HG02973 (cell line): Measurements from ENCODE around the gene CAMK2D.
"Not testable (repeated sequence)": the region's sequence is repeated elsewhere in the genome, so short reads cannot be mapped to it uniquely, and the experiment has no call there.

Experiments
- ATAC-seq: cut with Tn5 transposase; IDR thresholded peaks from one replicate; pipeline ENCODE4 v1.9.1; 2021; ENCODE audit warnings: moderate library complexity; ENCODE audit not compliant: unreplicated experiment

CAMK2D gene

DNA sequence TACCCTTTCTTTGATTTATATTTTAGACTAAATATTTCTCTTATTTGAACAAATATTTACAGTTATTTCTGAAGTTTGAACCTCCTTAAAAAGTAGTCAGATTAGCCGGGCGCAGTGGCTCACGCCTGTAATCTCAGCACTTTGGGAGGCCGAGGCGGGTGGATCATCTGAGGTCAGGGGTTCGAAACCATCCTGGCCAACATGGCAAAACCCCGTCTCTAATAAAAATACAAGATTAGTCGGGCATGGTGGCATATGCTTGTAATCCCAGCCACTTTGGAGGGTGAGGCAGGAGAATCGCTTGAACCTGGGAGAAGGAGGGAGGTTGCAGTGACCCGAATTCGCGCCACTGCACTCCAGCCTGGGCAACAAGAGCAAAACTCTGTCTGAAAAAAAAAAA, 2.4 kb upstream of the CAMK2D start:
- ATAC-seq: not testable (repeated sequence)

GRCh38 chr4:113763029-113763285, 1.4 kb upstream of the CAMK2D start:
- ATAC-seq: no peak

DNA sequence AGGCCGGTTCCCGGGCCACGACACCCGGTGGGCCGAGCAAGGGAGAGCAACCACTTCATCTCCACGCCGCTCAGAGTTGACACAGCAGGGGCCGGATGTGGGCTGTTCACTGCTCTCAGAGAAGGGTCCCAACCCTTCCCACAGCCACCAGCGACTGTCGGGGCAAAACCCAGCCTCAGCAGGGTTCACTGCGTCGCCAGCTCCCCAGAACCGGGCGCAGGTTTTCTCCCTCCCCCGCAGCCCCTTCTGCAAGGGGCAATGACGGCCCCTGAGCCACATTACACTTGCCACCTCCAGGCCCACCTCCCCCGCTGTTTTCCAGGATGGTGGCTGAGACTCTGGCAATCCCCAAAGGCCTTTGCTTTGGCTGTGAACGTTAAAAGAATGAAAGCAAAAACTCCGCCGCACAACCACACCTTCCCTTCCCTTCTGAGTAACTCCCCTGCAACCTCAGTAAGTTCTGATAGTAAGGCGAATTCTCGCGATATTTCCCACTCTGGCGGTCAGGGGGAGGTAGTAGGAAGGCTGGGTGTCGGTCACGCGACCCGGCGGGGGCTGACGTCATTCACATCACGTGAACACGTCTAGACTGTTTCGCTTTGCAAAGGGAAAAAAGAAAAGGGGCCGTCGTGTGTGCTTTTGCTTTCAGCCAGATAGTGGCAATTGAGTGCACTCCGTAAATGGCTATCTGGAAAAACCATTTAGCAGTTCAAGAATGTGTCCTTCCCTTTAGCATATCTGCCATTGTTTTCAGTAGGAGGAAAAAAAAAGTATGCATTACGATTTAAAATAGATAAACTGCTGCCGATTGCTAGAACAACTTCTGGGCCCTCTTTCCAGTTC, 869 bp upstream of the CAMK2D start:
- ATAC-seq: peak; percentile 58

GRCh38 chr4:113760795-113761619, 531 bp downstream of the CAMK2D start:
- peak; percentile 26 for ATAC-seq

GRCh38 chr4:113760094-113760794, 1.3 kb downstream of the CAMK2D start:
- no peak for ATAC-seq

DNA sequence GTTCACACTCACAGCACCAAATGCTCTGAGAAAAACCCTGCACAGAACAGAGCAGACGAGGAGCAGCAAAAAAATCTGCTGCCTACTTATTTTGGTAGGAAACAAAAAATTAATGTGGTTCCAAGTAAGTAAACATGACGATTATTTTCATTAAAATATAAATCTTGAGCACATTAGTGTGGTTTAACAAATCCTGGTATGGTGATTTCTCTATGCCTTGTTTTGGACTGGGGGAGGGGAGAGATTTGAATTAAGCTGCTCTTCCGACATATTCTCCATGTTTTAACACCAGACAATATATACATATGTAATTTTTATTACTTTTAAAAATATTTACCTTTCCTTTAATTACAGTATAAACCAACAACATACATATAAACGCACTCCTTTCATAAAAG, 1.8 kb downstream of the CAMK2D start:
- no peak for ATAC-seq

DNA sequence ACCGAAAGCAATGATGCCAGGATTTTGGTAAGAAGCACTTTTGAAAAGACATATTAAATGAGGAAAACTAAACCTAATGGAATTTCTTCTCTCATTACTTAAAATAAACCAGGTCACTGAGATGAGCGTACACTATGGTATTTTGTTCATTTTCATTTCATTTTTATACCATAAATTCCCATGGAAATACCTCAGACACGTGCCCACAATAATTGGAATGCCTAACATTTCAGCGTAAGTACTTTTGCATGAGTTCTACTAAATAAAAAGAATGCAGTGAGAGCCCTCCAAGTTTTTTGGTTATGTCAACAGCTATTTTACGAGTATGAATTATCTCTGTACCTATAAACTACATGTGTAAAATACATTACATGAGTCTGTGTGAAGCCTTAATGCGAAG, 3.2 kb downstream of the CAMK2D start:
- no peak for ATAC-seq

DNA sequence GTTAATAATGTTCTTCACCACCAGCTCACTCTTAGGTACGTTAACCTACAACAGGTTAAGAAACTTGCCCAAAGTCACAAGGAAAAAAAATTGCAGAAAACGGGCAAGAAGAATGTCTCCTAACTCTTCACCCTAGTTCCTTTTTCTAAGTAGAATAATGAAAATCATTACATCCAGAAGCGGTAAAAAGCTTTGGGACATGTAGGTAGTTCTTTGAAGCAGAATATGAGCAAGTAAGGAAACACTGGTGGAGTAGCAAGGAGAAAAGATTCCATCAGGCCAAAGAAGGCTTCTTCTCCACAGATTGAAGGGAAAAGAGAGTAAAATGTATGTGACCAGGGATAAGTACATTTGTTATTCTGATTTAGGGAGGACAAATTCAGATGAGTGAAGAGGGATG, 4.1 kb downstream of the CAMK2D start:
- no peak for ATAC-seq

- ATAC-seq: peak; percentile 89
Measured at GRCh38 chr4:113756005-113756410, 5.5 kb downstream of the CAMK2D start.

- no peak for ATAC-seq
Measured at GRCh38 chr4:113750734-113751133, 10.8 kb downstream of the CAMK2D start.

DNA sequence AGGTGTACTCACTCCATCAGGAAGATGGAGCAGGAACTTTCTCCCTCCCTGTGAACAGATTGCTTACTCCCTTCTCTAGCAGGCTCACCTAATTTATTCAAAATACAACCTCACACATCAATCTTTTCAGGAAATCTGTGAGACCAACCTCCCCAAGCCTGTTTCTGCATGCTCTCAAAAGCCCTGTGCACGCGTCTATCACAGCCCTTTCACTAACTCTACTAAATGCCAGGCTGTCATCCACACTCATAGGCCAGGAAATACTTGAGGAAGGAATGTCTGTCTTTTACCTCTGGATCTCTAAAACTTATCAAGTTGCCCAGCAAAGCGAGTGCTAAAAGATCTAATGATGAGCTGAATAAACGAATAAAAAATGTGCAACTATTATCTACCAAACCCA, 11.2 kb downstream of the CAMK2D start:
- no peak for ATAC-seq

DNA sequence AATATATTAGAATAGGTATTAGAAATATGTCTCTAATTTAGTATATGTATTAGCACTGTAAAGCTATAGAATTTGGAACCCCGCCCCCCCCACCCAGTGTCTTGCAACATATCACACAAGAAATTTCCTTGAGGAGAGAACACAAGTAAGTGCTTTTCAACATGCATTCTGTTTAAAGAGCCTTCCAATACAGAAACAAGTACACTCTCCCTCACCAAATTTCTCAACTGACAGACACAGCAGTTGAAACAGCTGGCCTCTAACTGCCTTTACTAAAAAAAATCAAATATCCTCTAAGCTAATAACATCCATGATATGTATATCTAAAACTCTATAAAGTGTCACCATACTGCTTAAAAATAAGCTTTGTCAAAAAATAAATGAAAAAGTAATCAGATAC, 12.4 kb downstream of the CAMK2D start:
- no peak for ATAC-seq

- no peak for ATAC-seq
Measured at GRCh38 chr4:113747949-113748348, 13.6 kb downstream of the CAMK2D start.

DNA sequence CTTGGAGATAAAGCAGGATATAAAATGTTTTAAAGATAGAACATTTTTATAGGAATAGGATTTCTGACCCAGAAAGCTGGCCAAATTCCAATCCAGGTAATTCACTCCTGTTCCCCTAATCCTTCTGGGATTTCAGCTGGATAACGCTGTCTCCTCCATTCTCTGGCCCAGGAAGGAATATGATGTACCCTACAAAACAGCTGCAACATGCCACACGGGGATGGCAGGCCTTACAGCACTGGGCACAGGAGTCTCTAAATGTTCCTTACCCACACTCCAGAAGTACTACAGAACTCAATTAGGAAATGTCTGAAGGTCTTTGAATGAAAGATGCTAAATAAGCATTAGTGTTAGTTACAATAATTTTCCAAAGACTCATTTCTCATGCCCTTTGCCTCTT, 15.8 kb downstream of the CAMK2D start:
- no peak for ATAC-seq

DNA sequence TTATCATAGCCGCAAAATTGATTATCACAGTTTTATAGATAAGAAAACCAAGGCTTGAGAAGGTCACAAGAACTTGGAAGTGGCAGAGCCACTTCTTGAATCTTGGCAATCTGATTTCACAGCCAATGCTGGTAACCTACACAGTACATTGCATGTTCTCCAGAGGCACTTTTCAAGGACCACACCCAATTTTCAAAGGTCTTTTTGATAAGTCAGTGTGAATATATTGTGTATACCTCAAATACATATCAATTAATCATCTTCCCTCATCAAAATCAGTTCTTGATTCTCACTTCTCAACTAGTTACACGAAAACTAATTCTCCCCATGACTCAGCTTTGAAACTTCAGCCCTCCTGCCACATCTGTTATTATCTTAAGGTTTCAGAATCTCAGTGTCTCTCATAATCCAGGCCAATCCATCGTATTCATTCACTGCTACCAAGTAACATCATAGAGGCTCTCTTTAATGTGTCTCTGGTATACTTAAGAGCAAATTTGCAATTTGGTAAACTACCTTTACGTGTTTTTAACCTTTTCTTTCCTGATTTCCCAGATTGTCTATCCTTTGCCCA, 16.8 kb downstream of the CAMK2D start:
- no peak for ATAC-seq

DNA sequence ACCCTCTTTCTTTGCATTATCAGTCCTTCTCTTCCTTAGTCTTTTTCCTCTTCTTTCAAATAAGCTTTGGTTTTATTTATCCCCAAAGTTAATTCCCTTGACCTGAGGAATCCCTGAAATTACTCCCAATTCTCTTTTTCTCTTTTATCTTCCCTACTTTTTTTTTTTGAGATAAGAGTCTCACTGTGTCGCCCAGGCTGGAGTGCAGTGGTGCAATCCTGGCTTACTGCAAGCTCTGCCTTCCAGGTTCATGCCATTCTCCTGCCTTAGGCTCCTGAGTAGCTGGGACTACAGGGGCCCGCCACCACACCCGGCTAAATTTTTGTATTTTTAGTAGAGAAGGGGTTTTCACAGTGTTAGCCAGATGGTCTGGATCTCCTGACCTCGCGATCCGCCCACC, 17.8 kb downstream of the CAMK2D start:
- ATAC-seq: no peak

- no peak for ATAC-seq
Measured at GRCh38 chr4:113742643-113743042, 18.9 kb downstream of the CAMK2D start.

- ATAC-seq: no peak
Measured at GRCh38 chr4:113741956-113742355, 19.6 kb downstream of the CAMK2D start.

DNA sequence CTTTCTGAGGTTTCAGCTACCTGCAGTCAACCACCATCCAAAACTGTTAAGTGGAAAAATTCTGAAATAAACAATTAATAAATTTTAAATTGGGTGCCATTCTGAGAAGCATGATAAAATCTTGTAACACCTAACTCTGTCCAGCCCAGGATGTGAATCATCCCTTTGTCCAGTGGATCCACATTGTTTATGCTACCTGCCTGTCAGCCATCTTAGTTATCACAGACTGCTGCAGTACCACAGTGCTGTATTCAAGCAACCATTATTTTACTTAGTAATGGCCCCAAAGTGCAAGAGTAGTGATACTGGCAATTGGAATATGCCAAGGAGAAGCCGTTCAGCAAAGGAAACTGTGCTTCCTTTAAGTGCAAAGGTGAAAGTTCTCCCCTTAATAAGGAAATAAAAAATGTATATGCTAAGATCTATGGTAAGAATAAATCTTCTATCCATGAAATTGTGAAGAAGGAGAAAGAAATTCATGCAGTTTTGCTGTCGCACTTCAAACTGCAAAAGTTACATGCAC, 20.6 kb downstream of the CAMK2D start:
- ATAC-seq: no peak

DNA sequence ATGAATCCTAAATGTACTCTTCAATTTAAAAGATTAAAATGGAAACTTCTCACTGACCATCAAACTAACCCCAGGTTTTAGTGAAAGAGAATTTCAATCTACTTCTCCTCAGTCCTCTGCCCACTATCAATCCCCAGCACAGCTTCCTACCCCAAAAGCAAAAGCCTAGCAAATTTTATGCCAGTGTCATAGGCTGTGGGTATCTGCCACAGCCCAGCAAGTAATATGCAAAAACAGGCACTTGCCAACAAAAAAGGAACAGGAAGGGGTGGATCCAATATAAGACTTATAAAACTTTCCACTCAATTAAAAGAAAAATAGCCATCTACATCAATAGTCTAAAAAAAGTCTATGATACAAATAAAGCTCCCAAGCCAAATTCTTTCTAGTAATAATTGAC, 22.3 kb downstream of the CAMK2D start:
- ATAC-seq: no peak

GRCh38 chr4:113738251-113738650, 23.3 kb downstream of the CAMK2D start:
- ATAC-seq: no peak
